ENCODE data around the gene ZNF532. TPM values are rescaled to one million over a fixed set of nuclear protein-coding genes. Genes with fewer than 3 reads are reported as not detected.
"Not testable (repeated sequence)": the region's sequence is repeated elsewhere in the genome, so short reads cannot be mapped to it uniquely, and the experiment has no call there.

The ZNF532 gene
- total RNA-seq, 6 donors from 2014 or later, result 35.6 to 76.5 (median 42.9) TPM

- H3K36me3 ChIP-seq, result no peaks in the 10 kb centered on the region
- no peaks in the 10 kb centered on the region for H3K4me1 ChIP-seq
- TF ChIP-seq POLR2AphosphoS5 (IDR thresholded peaks at IDR 0.05), result no peak
- TF ChIP-seq CTCF (IDR thresholded peaks at IDR 0.05), result no peak
- DNase-seq (no peak), ATAC-seq (ENCODE audit: low FRiP score in 2 of 2) (no peak)
- H3K9me3 ChIP-seq, result no peaks in the 10 kb centered on the region
- H3K4me3 ChIP-seq, result no peak overlapping the region
- H3K27me3 ChIP-seq, result no peaks in the 10 kb centered on the region
- no peak overlapping the region for H3K27ac ChIP-seq
- 82 to 92% methylated on average over 12 of the region's 12 CpGs for WGBS, 2 donors
These were observed 36.1 kb upstream of the ZNF532 start for GRCh38 chr18:58828399-58829121.

- WGBS, 2 donors, result 78 to 87% methylated on average over 3 of the region's 3 CpGs
- no peak for DNase-seq
- no peak overlapping the region for H3K4me3 ChIP-seq
- H3K36me3 ChIP-seq, result no peaks in the 10 kb centered on the region
- TF ChIP-seq POLR2AphosphoS5 (IDR thresholded peaks at IDR 0.05), result no peak
- TF ChIP-seq CTCF (IDR thresholded peaks at IDR 0.05), result no peak
- TF ChIP-seq POLR2A (IDR thresholded peaks at IDR 0.05), result no peak
- no peak for TF ChIP-seq EP300 (IDR thresholded peaks at IDR 0.05)
- H3K27ac ChIP-seq, result no peak overlapping the region
- no peaks in the 10 kb centered on the region for H3K4me1 ChIP-seq
- no peak for ATAC-seq (ENCODE audit: low FRiP score in 2 of 2)
- H3K9me3 ChIP-seq, result no peaks in the 10 kb centered on the region
- no peaks in the 10 kb centered on the region for H3K27me3 ChIP-seq
These were observed 35.4 kb upstream of the ZNF532 start for GRCh38 chr18:58829263-58829662.

GRCh38 chr18:58829886-58830285 is 34.8 kb upstream of the ZNF532 start:
- not testable (repeated sequence) for H3K27ac ChIP-seq; H3K4me1 ChIP-seq; H3K9me3 ChIP-seq; ATAC-seq (ENCODE audit: low FRiP score in 2 of 2); DNase-seq; H3K4me3 ChIP-seq; H3K27me3 ChIP-seq; H3K36me3 ChIP-seq
- 87 to 89% methylated on average over 3 of the region's 3 CpGs for WGBS, 2 donors

- DNase-seq, result no peak
- Histone ChIP-seq H3K27me3 (no peaks in the 10 kb centered on the region), H3K27ac (no peak overlapping the region), H3K36me3 (no peaks in the 10 kb centered on the region), H3K4me3 (no peak overlapping the region), H3K9me3 (no peaks in the 10 kb centered on the region), H3K4me1 (no peaks in the 10 kb centered on the region)
- TF ChIP-seq POLR2A (IDR thresholded peaks at IDR 0.05) (no peak), CTCF (IDR thresholded peaks at IDR 0.05) (no peak), POLR2AphosphoS5 (IDR thresholded peaks at IDR 0.05) (no peak), EP300 (IDR thresholded peaks at IDR 0.05) (no peak)
- no peak for ATAC-seq (ENCODE audit: low FRiP score in 2 of 2)
- WGBS, 2 donors, result 90 to 91% methylated on average over 1 of the region's 1 CpG
These were observed 33.1 kb upstream of the ZNF532 start for GRCh38 chr18:58831606-58832005.

GRCh38 chr18:58838165-58838860 is 26.4 kb upstream of the ZNF532 start:
- Histone ChIP-seq H3K27me3 (no peaks in the 10 kb centered on the region), H3K4me1 (no peaks in the 10 kb centered on the region), H3K9me3 (no peaks in the 10 kb centered on the region), H3K36me3 (no peaks in the 10 kb centered on the region), H3K4me3 (no peak overlapping the region), H3K27ac (no peak overlapping the region)
- WGBS, 2 donors, result 92% methylated on average over 2 to 5 of the region's 5 CpGs
- DNase-seq (no peak), ATAC-seq (ENCODE audit: low FRiP score in 2 of 2) (no peak)
- TF ChIP-seq POLR2AphosphoS5 (IDR thresholded peaks at IDR 0.05) (no peak), CTCF (IDR thresholded peaks at IDR 0.05) (no peak), POLR2A (IDR thresholded peaks at IDR 0.05) (no peak), EP300 (IDR thresholded peaks at IDR 0.05) (no peak)

Measured in upper lobe of left lung (tissue), 6 donors.